Stimulated activated naive CD8-positive, alpha-beta T cell treated with anti-CD3 and anti-CD28 coated beads, Interleukin-15, Interleukin-2, amounts not matched to agents 100 ng/mL and 50 ng/mL, for 24 hours (primary cell): ENCODE measurements around the gene ALDH1A1.
"Not testable (repeated sequence)": the region's sequence is repeated elsewhere in the genome, so short reads cannot be mapped to it uniquely, and the experiment has no call there.

Experiments used
- H3K27ac Mint-ChIP-seq: one replicate; pipeline ENCODE4 v1.8.0; 2021; ENCODE audit warnings: mild to moderate bottlenecking, mixed read lengths
- H3K27me3 Mint-ChIP-seq: one replicate; pipeline ENCODE4 v1.8.0; 2021; ENCODE audit warnings: mixed read lengths
- H3K36me3 Mint-ChIP-seq: one replicate; pipeline ENCODE4 v1.8.0; 2021; ENCODE audit warnings: low read depth, mixed read lengths
- H3K4me1 Mint-ChIP-seq: one replicate; pipeline ENCODE4 v1.8.0; 2021; ENCODE audit warnings: low read depth, mixed read lengths
- H3K4me3 Mint-ChIP-seq: one replicate; pipeline ENCODE4 v1.8.0; 2021; ENCODE audit warnings: mild to moderate bottlenecking, mixed read lengths
- H3K9me3 Mint-ChIP-seq: one replicate; pipeline ENCODE4 v1.8.0; 2021; ENCODE audit warnings: mixed read lengths

Gene ALDH1A1

DNA sequence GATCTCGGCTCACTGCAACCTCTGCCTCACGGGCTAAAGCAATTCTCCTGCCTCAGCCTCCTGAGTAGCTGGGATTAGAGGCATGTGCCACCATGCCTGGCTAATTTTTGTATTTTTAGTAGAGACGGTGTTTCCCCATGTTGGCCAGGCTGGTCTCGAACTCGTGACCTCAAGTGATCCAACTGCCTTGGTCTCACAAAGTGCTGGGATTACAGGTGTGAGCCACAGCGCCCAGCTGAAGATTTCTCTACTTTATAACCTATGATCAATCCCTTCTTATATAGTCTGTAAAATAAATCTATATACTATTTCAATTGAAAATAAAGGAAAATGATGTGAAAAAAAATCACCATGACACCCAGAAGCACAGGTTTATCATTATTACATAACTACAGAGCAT is 13.3 kb downstream of the ALDH1A1 start:
- not testable (repeated sequence) for H3K4me1 Mint-ChIP-seq, H3K27ac Mint-ChIP-seq, H3K27me3 Mint-ChIP-seq, H3K36me3 Mint-ChIP-seq, H3K9me3 Mint-ChIP-seq, H3K4me3 Mint-ChIP-seq

DNA sequence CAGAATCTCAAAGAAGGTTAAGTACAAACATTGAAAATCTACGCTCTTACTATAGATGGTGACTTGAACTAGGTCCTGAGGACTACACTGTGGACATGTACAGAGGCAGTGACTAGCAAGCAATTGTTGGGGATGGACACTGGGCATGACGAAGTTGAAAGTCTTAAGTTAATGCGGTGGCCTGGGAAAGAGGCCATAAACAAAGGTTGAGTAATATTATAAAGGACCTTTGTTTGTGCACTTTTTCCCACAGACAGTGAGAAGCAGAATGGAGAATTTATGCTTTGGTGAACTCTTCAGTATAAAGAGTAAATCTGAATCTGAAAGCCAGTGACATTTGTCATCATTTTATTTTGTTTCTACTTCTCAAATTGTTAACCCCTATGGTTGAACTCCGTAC is 15.3 kb downstream of the ALDH1A1 start:
- H3K4me3 Mint-ChIP-seq, result no peak overlapping the region
- no peaks in the 10 kb centered on the region for H3K4me1 Mint-ChIP-seq
- no peaks in the 10 kb centered on the region for H3K36me3 Mint-ChIP-seq
- H3K27me3 Mint-ChIP-seq, result no peaks in the 10 kb centered on the region
- H3K27ac Mint-ChIP-seq, result no peak overlapping the region
- H3K9me3 Mint-ChIP-seq, result no peaks in the 10 kb centered on the region

DNA sequence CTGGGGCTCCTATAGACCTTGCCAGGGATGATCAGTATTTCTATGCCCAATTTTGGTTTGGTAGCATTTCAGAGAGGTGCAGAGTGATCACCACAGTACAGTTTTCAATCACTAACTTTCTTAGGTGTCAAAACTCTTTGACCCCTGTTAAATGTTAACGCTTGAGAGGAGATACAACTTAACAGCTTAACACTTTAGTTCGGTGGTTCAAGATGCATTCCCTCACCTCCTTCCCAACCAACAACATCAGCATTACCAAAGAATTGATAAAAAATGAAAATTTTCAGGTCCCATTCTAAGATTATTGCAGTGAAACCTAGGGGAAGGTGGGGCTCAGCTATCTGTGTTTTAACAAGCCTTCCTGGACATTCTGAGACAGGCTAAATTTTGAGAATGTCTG is 16.2 kb downstream of the ALDH1A1 start:
- no peaks in the 10 kb centered on the region for H3K9me3 Mint-ChIP-seq
- no peaks in the 10 kb centered on the region for H3K36me3 Mint-ChIP-seq
- H3K4me3 Mint-ChIP-seq, result no peak overlapping the region
- no peak overlapping the region for H3K27ac Mint-ChIP-seq
- H3K4me1 Mint-ChIP-seq, result no peaks in the 10 kb centered on the region
- no peaks in the 10 kb centered on the region for H3K27me3 Mint-ChIP-seq

DNA sequence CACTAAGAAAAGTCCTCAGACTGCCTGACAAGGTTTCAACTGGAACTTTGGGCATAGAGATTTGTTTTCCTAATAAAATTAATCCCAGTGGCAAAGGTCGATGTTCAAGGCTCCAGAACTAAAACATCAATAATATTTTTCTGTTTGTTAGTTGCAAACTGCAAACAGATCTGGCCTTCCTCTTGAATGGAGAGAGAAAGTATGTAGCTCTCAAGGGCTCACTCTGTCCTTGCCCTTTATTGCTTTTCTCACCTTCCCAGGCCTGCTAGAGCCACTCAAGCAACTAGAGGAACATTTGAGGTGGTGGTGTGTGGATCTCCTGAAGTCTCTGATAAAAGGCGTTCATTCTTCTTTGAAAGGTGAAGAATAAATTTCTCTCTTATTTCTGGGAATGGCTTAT is 16.6 kb downstream of the ALDH1A1 start:
- no peaks in the 10 kb centered on the region for H3K4me1 Mint-ChIP-seq
- H3K4me3 Mint-ChIP-seq, result no peak overlapping the region
- no peaks in the 10 kb centered on the region for H3K27me3 Mint-ChIP-seq
- H3K36me3 Mint-ChIP-seq, result no peaks in the 10 kb centered on the region
- H3K9me3 Mint-ChIP-seq, result no peaks in the 10 kb centered on the region
- H3K27ac Mint-ChIP-seq, result no peak overlapping the region

DNA sequence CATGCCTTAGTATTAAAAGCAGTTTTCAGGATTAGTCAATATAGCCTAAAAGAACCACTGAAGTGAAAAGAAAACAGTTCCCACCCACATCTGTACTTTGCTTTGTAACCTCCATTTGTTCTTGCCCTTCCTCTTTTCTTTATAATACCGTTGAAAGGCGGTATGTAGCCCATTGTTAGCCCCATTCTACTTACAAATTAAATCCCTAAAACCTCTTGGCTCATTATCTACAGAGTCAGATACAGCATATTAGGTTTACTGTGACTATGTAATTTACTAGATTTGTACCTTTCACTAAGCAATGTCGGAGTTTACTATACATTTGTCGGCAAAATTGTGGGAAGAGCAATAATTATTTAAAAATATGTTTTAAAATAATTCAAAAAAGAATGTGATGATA is 17.3 kb downstream of the ALDH1A1 start:
- Mint-ChIP-seq H3K27me3 (no peaks in the 10 kb centered on the region), H3K4me1 (no peaks in the 10 kb centered on the region), H3K9me3 (no peaks in the 10 kb centered on the region), H3K27ac (no peak overlapping the region), H3K36me3 (no peaks in the 10 kb centered on the region), H3K4me3 (no peak overlapping the region)

DNA sequence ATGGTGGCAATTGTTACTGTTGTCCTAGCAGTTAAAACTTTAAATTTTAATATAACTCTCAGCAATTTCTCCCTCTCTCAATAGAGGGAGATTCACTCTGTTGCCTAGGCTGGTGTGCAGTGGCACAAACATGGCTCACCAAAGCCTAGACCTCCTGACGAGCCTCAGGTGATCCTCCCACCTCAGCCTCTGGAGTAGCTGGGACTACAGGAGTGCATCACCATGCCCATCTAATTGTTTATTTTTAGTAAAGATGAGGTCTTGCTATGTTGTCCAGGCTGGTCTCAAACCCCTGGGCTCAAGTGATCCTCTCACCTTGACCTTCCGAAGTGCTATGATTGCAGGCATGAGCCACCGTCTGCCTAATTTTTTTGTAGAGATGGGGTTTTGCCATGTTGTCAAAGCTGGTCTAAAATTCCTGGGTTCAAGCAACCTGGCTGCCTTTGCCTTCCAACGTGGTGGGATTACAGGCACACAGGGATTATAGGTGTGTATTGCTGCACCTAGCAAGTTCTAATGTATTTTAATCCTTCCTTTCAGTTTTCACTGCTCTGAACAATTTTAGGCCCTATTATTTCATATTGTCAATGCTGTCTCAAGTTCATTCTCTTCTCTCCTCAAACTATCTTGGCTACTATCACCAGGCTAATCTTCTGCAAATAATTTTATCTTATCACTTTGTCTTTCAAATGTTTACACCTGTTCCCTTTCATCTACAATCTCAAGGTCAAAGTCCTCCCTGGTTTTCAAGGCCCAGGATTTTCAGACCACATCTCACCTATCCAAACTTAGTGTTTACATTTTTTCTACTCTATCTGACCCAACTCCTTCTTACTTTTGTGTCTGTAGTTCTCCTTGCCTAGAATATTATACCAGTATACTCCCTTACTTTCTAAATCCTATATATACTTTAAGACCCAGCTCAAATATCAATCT is 18.9 kb downstream of the ALDH1A1 start:
- H3K4me3 Mint-ChIP-seq, result no peak overlapping the region
- no peak overlapping the region for H3K27ac Mint-ChIP-seq
- no peaks in the 10 kb centered on the region for H3K4me1 Mint-ChIP-seq
- no peaks in the 10 kb centered on the region for H3K27me3 Mint-ChIP-seq
- H3K9me3 Mint-ChIP-seq, result no peaks in the 10 kb centered on the region
- H3K36me3 Mint-ChIP-seq, result no peaks in the 10 kb centered on the region

DNA sequence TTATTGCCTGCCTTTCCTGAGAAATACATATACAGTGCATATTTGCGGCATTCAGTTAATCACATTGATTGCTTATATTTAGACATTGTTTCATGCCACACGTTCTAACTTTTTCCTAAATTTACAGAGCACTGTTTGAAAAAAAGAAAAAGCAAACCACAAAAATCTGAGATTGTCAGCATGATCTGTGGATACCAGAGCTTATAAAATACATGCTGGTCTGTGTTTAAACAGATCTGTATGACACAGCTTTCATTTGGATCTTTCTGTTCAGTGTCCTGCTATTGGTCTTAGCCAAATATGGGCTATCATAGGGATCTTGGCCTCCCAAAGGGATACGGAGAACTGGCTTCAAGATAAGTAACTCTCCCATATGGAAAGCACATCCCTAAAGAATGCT is 20.2 kb downstream of the ALDH1A1 start:
- Mint-ChIP-seq H3K36me3 (no peaks in the 10 kb centered on the region), H3K27ac (no peak overlapping the region), H3K4me1 (no peaks in the 10 kb centered on the region), H3K27me3 (no peaks in the 10 kb centered on the region), H3K4me3 (no peak overlapping the region), H3K9me3 (no peaks in the 10 kb centered on the region)

DNA sequence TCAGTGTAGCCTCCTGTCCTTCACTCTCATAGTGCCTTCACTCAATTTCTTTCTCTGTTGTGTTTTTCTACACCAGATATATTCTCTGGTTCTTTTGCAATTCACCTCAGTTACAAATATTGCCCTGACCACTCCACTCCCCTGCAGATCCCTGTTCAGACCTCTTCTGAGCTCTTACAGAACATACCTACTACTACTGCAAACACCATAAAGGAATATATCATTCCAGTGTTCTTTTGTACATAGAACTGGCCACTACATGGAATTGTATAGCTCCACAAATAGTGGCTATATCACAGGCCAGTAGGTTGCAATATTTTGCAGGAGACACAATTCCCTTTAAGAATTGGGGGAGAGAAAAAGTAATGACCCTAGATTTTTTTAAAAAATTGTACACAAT is 21.0 kb downstream of the ALDH1A1 start:
- H3K27me3 Mint-ChIP-seq, result no peaks in the 10 kb centered on the region
- H3K4me1 Mint-ChIP-seq, result no peaks in the 10 kb centered on the region
- H3K27ac Mint-ChIP-seq, result no peak overlapping the region
- no peaks in the 10 kb centered on the region for H3K9me3 Mint-ChIP-seq
- no peaks in the 10 kb centered on the region for H3K36me3 Mint-ChIP-seq
- no peak overlapping the region for H3K4me3 Mint-ChIP-seq

DNA sequence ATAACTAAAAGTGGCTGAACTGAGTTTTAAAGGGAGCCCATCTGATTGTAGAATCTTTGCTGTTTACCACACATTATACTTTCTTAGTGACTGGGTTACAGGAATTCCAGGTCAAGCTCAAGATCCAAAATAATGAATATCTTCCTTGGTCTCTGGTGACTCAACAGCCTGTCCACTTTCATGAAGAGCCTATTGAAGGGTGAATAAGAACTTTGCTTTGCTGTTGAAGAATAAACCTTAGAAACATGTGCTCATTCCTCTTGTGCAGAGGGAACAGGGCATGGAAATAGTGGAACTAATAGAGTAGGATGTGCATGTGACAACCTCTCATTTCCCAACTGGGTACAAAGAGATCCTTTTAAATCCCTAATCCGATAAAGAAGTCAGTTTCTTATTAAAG is 21.4 kb downstream of the ALDH1A1 start:
- H3K9me3 Mint-ChIP-seq, result no peaks in the 10 kb centered on the region
- no peaks in the 10 kb centered on the region for H3K36me3 Mint-ChIP-seq
- no peaks in the 10 kb centered on the region for H3K27me3 Mint-ChIP-seq
- H3K4me3 Mint-ChIP-seq, result no peak overlapping the region
- H3K4me1 Mint-ChIP-seq, result no peaks in the 10 kb centered on the region
- no peak overlapping the region for H3K27ac Mint-ChIP-seq

DNA sequence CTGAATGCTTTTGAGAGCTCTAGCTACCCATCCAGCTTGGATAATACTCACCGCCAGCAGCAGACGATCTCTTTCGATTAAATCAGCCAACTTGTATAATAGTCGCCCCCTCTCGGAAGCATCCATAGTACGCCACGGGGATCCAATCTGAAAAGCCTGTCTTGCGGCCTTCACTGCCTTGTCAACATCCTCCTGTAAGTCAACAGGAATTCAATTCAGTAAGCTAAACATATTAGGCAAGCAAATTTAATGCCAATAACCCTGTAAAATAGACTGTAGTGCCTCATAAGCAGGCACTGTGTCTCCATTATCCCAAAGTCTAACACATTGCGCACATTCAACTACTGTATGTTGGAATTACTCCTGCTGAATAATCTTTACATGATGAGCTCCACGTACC is 22.0 kb downstream of the ALDH1A1 start:
- no peak overlapping the region for H3K27ac Mint-ChIP-seq
- no peaks in the 10 kb centered on the region for H3K27me3 Mint-ChIP-seq
- H3K36me3 Mint-ChIP-seq, result no peaks in the 10 kb centered on the region
- no peaks in the 10 kb centered on the region for H3K4me1 Mint-ChIP-seq
- H3K4me3 Mint-ChIP-seq, result no peak overlapping the region
- no peaks in the 10 kb centered on the region for H3K9me3 Mint-ChIP-seq

DNA sequence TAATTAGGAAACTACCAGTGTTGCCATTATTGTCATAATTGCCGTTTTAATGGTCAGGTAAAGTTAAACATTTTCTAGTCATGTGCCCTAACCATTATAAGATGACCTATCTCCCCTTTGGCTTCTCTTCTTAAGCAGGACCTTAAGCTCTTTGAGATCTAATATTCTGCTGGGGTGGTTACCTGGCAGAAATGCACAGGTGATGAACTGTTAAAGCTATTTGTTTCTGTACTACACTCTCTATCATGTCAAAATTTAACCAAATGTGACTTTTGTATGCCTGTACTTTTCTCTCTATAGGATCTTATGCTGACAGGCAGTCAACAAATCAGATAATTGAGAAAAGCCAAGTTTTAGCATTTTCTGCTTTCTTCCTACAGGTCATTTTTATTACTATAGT is 23.3 kb downstream of the ALDH1A1 start:
- H3K27ac Mint-ChIP-seq, result no peak overlapping the region
- no peaks in the 10 kb centered on the region for H3K36me3 Mint-ChIP-seq
- no peak overlapping the region for H3K4me3 Mint-ChIP-seq
- H3K9me3 Mint-ChIP-seq, result no peaks in the 10 kb centered on the region
- no peaks in the 10 kb centered on the region for H3K27me3 Mint-ChIP-seq
- no peaks in the 10 kb centered on the region for H3K4me1 Mint-ChIP-seq

DNA sequence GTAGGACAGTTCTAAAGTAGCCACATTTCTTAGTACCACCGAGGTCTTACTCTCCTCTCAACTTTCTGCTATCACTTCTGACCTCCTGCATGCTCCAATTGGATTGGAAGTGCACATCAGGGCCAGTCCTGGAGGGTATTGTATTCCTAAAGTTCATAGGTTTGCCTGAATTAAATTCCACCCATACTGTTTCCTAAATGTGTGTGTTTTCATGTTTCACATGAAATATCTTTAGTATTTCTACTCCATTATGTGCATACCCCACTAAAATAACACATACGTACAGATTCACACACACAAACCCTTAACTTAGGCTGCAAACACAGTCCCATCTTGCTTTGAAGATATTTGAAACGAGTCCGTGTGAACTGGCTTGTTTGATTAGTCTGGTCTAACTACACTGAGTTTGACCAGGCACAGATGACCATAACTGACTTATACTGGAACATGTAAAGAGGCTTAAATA is 24.8 kb downstream of the ALDH1A1 start:
- no peaks in the 10 kb centered on the region for H3K4me1 Mint-ChIP-seq
- no peak overlapping the region for H3K4me3 Mint-ChIP-seq
- no peaks in the 10 kb centered on the region for H3K9me3 Mint-ChIP-seq
- H3K27ac Mint-ChIP-seq, result no peak overlapping the region
- no peaks in the 10 kb centered on the region for H3K27me3 Mint-ChIP-seq
- no peaks in the 10 kb centered on the region for H3K36me3 Mint-ChIP-seq

DNA sequence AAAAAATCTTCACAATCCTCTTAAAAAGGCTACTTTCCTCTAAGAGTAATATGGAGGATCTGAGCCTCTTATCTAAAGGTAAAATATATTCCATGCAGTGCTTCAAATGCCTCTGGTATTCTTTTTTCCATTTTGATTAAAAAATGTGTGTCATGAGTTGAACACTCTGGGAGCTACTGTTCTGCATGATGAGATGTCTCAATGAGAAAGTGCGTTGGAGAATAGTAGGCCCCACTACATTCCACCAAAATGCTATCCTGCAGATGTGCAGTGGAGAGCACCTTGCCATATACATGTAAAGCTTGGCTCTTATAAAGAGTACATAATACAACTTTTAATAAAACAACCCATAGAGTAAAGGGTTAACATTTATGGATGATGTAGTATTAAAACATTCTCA is 26.3 kb downstream of the ALDH1A1 start:
- Mint-ChIP-seq H3K36me3 (no peaks in the 10 kb centered on the region), H3K27ac (no peak overlapping the region), H3K4me1 (no peaks in the 10 kb centered on the region), H3K4me3 (no peak overlapping the region), H3K27me3 (peaks cover 9% of the 10 kb centered on the region), H3K9me3 (no peaks in the 10 kb centered on the region)

DNA sequence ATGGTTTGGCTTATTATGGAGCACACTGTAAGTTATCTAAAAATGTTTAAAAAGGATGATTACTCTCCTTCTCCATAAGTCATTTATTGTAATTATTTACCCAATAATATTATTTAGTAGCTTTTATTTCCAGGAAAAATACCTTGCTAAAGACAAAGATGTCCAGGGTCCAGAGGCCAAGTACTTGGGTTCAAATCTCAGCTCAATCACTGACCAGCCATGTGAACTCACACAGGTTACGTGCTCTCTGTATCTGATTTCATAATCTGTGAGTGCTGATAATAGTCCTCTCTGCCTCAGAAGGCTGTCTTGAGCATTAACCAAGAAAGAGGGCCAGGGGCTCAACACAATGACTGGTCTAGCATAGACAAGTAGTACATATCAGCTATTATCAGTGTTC is 27.0 kb downstream of the ALDH1A1 start:
- peaks cover 9% of the 10 kb centered on the region for H3K27me3 Mint-ChIP-seq
- H3K36me3 Mint-ChIP-seq, result no peaks in the 10 kb centered on the region
- no peak overlapping the region for H3K27ac Mint-ChIP-seq
- H3K4me3 Mint-ChIP-seq, result no peak overlapping the region
- no peaks in the 10 kb centered on the region for H3K4me1 Mint-ChIP-seq
- H3K9me3 Mint-ChIP-seq, result no peaks in the 10 kb centered on the region

DNA sequence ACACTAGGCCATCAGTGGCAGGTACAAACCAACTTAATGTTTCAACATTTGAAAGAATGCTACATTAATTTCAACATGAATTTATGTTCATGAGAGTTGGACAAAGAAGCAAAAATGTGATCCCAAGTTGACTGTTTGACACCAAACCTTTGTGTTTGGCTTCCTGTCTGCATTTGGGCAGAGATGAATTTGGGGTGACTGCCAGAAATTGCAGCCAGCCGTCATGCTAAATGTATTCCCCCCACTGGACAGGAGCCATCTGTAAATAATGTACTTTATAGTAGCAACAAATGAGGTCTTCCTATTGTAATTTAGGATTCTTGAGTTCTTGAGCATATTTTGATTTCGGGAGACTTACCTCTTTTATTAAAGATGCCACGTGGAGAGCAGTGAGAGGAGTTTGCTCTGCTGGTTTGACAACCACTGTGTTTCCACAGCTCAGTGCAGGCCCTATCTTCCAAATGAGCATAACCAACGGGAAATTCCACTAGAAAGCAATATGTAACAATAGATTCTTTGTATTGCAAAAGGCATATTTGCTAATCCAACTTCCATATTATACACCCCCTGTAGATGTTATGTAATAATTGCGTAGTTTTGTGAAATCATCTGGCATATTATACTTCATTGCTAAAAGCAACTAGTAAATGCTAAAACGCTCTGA is 27.6 kb downstream of the ALDH1A1 start:
- Mint-ChIP-seq H3K36me3 (no peaks in the 10 kb centered on the region), H3K4me1 (no peaks in the 10 kb centered on the region), H3K9me3 (no peaks in the 10 kb centered on the region), H3K27me3 (peaks cover 9% of the 10 kb centered on the region), H3K4me3 (no peak overlapping the region), H3K27ac (no peak overlapping the region)
